B cell (primary cell): ENCODE results near the gene USH1G.

Experiments
- EZH2 ChIP-seq: IDR thresholded peaks from 2 replicates; pipeline ENCODE4 v1.6.1; 2012; ENCODE audit warnings: borderline replicate concordance, low read depth, mild to moderate bottlenecking, moderate library complexity, low read length; ENCODE audit not compliant: insufficient read depth, poor library complexity, severe bottlenecking
- TF ChIP-seq, protein P1 (sequence below): fragments of 200-600 bp; IDR thresholded peaks from one replicate; pipeline ENCODE4 v1.8.0; 2022; ENCODE audit warnings: antibody characterized with exemption, mild to moderate bottlenecking

DNA sequence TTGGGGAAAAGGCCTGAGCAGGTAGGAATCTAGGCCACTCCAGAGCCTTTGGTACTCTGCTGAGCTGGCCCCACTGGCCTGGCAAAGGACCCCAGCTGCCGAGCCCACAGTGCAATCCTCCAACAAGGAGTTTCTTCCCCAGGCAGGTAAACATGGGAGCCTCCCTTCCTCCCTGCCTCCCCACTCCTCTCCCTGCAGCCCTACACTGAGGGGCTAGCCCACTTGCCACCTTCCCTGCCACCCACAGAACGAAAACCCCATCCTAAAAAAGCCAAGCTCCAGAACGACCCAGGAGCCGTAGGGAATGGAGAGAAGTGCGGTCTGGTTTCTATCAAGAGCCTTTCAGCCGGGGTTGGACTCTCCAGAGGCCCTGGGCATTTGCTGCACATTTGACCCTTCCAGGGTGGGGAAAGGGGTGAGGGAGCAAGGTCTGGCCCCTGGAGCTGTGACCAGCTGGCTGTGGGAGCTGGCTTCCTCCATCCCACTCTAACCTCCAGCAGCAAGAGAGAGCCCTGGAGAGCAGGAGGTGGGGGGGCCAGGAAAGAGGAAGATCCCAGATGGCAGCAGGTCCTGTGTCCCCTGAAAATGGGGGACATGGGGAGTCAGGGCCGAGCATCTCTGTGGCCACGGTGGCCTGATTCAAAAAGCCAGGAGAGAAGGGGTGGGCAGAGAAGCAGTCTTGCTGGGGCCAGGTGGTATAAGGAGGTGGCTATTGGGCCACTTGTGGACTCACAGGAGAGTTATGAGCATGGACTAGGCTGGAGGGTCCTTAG is 48.2 kb upstream of the USH1G start:
- TF ChIP-seq, protein P1, sequence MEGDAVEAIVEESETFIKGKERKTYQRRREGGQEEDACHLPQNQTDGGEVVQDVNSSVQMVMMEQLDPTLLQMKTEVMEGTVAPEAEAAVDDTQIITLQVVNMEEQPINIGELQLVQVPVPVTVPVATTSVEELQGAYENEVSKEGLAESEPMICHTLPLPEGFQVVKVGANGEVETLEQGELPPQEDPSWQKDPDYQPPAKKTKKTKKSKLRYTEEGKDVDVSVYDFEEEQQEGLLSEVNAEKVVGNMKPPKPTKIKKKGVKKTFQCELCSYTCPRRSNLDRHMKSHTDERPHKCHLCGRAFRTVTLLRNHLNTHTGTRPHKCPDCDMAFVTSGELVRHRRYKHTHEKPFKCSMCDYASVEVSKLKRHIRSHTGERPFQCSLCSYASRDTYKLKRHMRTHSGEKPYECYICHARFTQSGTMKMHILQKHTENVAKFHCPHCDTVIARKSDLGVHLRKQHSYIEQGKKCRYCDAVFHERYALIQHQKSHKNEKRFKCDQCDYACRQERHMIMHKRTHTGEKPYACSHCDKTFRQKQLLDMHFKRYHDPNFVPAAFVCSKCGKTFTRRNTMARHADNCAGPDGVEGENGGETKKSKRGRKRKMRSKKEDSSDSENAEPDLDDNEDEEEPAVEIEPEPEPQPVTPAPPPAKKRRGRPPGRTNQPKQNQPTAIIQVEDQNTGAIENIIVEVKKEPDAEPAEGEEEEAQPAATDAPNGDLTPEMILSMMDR, result no peak
- TF ChIP-seq EZH2, result no peak
